HG02642 (cell line): ENCODE data around the gene ECI2.
"Not testable (repeated sequence)": the region's sequence is repeated elsewhere in the genome, so short reads cannot be mapped to it uniquely, and the experiment has no call there.

Experiments
- ATAC-seq: cut with Tn5 transposase; IDR thresholded peaks from one replicate; pipeline ENCODE4 v1.9.1; 2021; ENCODE audit warnings: mild to moderate bottlenecking; ENCODE audit not compliant: unreplicated experiment, poor library complexity

Gene ECI2

GRCh38 chr6:4105980-4106536, 29.3 kb downstream of the ECI2 start:
- ATAC-seq, result no peak

DNA sequence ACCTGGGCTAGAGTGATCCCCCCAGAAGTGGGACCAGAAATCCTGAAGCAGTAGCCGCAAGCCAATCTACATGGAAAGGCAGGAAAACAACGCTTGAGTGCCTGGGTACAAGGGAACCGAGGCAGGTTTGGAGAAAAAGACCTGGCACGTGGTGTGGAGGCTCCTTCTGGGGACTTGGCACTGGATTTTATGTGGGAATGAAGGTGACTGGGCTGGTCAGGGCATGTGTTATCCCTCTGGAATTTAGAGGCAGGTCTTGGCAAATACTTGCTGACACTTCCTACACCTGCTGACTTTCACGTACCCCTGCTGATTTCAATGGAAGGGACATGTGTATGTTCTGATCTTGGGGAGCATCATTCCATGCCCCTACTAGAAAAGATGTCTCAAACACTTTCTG, 31.4 kb downstream of the ECI2 start:
- ATAC-seq, result no peak

- no peak for ATAC-seq
These were observed 32.6 kb downstream of the ECI2 start for GRCh38 chr6:4102687-4103244.

DNA sequence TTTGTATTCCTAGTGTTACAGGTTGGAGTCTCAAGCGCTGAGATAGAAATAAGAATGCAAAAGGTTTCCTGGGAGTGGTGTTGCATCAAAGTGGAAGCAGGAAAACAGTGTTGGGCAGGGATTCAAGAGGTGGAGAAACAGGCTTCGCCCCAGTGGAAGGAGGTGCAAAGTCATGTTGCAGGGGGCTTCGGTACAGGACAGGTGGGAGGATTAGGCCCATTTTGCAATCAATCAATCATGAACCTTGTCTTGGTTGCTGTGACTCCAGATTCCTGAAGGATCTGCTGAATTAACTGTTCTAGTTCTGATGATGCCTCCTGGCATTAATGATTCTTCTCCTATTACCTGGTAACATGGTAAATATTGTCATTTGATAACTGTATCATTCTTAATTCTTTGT, 34.1 kb downstream of the ECI2 start:
- ATAC-seq, result no peak

DNA sequence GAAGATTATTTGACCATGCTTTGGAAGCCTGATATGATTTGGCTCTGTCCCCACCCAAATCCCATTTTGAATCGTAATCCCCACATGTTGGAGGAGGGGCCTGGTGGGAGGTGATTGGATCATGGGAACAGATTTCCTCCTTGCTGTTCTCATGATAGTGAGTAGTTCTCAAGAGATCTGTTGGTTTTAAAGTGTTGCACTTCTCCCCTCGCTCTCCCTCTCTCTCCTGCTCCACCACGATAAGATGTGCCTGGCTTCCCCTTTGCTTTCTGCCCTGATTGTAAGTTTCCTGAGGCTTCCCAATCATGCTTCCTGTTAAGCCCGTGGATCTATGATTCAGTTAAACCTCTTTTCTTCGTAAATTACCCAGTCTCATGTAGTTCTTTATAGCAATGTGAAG, 34.7 kb downstream of the ECI2 start:
- no peak for ATAC-seq

DNA sequence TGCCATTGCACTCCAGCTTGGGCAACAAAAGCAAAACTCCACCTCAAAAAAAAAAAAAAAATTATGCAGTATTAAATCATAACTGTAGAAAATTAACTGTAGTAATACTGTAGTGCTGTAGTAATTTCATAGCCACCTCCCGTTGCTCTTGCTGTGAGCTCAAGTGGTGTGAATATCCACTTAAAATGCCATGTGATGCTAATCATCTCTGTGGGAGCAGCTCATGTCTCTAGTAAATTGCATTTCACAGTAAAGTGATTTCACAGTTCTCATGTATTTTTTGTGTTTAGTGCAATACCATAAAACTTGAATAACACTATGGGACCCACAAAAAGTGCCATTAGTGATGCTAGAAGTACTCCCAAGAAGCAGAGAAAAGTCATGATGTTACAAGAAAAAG, 42.1 kb downstream of the ECI2 start:
- ATAC-seq, result no peak

DNA sequence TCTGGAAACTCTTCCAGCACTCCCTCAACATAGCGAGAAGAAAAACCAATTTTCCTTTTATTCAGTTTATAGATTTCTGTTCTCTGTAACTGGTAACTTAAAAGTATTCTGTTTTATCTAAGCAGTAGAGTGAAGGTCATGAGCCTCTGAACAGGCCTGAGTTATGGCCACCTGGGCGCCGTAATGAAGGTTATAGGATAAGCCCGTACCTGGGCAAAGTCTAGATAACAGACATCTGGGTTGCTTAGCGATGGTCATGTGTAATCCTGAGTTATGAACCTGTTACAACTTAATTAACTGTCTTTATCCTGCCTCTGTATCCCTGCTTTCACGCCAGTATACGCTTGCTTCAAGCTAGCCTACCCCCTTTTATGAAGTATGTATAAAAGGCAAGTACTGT, 43.4 kb downstream of the ECI2 start:
- no peak for ATAC-seq

DNA sequence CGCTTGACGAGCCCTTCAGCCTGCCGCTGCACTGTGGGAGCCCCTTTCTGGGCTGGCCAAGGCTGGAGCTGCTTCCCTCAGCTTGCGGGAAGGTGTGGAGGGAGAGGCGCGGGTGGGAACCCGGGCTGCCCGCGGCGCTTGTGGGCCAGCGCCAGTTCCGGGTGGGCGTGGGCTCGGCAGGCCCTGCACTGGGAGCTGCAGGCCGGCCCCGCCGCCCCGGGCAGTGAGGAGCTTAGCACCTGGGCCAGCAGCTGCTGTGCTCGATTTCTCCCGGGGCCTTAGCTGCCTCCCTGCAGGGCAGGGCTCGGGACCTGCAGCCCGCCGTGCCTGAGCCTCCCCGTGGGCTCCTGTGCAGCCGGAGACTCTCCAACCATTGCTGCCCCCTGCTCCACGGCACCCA, 45.3 kb downstream of the ECI2 start:
- not testable (repeated sequence) for ATAC-seq

DNA sequence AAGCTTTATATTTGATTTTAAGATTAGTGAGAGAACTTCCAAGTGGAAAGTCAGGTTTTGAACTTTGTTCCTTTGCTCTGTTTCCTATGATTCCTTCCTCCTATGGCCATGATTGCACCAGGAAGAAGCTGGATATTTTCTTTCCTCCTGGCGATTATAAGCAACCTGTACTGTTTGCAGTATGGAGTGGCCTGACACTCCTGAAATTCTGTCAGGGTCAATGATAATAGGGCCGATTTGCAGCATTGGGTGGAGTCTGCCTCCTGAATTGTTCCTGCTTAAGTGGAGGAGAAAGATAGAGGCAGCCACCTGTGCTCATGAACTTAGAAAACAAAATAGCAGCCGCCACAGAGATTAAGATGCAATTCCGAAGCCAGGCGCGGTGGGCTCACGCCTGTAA, 46.7 kb downstream of the ECI2 start:
- ATAC-seq, result no peak

DNA sequence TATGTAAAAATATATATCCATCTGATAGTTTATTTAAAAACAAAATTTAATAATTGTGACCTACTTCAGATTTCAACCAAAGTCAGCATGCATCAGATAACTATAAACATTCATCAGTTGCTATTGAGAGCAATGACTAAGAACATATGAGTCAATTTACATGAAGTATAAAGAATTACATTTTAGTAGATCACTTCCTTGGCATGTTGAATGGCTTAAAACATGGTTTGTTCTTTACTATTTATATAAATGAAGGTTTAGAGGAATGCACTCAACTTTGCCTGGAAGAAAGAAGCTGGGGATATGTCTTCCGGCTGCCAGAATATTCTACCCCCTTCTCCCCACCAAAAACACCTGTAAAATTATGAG, 50.1 kb downstream of the ECI2 start:
- ATAC-seq, result no peak

- ATAC-seq, result no peak
These were observed 50.7 kb downstream of the ECI2 start for GRCh38 chr6:4084444-4085331.

DNA sequence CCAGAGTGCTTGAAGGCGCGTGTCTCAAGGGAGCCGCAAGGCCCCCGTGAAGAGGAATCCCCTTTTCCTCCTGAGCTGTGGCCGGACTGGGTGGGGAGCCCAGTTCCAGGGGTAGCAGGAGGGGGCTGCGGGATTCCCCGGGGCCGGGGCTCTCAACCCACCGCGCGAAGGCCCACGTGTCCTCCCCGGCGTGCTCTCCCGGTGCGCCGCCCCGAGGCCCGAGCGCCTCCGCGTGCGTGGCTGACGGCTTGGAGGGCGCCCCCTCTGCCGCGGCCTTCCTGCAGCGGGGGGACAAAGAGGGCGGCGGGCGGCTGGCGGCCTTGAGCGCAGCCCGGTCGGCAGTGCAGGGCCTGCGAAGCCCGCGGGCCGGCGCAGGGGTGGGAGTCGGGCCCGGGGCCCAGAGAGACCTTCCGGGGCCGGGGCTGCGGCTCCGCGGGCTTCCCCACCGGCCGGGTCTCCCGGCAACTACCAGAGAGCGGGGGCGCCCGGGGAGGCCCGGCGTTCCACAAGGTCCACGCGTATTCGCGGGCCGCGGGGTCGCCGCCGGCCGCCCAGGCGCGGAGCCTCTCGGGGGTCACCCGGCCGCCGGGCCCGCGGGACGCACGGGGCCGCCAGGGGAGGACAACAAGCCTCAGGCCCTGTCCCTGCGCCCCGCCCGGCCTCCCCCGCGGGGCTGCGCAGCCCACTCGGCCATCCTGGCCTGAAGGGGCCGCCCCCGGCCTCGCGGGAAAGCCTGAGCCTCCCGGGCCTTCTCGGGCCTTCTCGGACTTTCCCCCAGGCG, 56.5 kb downstream of the ECI2 start, which contains the start of gene FAM217A:
FAM217A (minus strand) TSS at position 447 of the 781 bp plus-strand sequence. CDS start 1,723 bp downstream, outside the sequence.
- no peak for ATAC-seq

DNA sequence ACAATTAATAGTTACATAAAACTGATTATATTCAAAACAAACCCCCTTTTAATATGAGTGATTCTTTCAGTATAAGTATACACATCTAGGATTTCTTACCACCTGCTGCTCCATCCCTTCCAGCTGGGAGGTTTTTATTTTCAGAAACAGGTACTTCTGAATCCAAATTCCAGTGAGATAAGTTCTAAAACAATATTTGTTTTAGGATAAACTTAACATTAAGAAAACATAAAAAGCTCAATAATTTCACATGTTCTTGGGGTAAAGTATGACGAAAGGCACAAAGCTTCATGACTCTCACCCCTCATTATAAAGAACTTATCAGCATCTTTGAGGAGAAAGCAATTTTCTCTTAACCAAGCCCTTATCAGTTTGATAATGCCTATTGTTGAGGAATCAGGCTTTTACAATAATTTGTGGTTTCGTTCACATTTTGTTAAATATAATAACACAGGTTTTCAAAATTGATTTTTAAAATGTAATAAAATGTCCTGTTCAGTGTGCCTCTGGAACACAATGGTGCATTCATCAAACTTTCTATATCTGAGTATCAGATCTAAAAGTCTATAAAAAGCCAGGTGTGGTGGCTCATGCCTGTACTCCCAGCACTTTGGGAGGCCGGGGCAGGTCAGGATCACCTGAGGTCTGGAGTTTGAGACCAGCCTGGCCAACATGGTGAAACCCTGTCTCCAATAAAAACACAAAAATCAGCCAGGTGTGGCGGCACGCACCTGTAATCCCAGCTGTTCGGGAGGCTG, 60.7 kb downstream of the ECI2 start:
- no peak for ATAC-seq

DNA sequence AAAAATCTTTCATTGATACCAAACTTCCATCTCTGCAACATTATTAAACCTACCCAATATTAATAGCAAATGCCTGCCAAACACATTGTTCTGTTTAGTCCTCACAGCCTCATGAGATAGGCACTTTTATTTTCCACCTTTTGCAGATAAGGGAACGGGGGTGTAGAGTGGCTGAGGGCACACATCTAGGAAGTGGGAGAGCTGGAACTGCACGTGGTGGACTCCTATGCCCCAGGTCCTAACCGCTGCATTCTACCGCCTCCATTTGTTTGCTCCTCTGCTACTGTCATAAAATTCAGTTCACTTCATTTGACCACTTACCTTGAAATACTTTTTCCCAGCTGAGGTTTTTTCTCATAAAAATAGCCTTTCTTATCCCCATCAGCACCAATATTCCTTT, 64.0 kb downstream of the ECI2 start:
- no peak for ATAC-seq

DNA sequence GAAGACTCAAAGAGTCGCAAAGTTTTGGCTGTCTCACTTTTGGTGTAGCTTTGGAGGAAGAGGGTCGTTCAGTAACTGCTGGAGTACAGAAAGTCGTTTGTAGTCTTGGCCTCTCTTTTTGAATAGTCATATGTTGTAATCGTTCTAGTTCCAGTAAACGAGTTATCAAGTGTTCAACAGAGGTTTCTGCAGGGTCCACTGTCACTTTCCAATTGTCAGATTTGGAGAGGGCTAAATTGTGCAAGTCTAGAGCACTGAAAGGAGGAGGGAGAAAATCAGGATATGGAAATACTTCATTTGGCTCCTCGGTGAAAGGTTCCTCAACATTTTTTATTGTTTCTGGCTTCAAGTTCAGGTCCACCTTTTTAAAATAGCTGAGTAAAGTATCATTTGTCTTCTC, 66.2 kb downstream of the ECI2 start:
- ATAC-seq, result no peak

GRCh38 chr6:4067673-4068072, 67.7 kb downstream of the ECI2 start:
- no peak for ATAC-seq

- no peak for ATAC-seq
These were observed 69.2 kb downstream of the ECI2 start for GRCh38 chr6:4066029-4066755.
